ENCODE measurements around the gene TMED1. TPM values are rescaled to one million over a fixed set of nuclear protein-coding genes. Genes with fewer than 3 reads are reported as not detected.
A peak's percentile ranks its signal among the peaks of the same experiment; 100 is the strongest.

Gene TMED1
- total and polyA plus RNA-seq, 9 of the 15 experiments (the other 6 are each of a cell fraction or from before 2014, with no cell fraction given), result 0.86 to 30.2 (median 23.5) TPM

DNA sequence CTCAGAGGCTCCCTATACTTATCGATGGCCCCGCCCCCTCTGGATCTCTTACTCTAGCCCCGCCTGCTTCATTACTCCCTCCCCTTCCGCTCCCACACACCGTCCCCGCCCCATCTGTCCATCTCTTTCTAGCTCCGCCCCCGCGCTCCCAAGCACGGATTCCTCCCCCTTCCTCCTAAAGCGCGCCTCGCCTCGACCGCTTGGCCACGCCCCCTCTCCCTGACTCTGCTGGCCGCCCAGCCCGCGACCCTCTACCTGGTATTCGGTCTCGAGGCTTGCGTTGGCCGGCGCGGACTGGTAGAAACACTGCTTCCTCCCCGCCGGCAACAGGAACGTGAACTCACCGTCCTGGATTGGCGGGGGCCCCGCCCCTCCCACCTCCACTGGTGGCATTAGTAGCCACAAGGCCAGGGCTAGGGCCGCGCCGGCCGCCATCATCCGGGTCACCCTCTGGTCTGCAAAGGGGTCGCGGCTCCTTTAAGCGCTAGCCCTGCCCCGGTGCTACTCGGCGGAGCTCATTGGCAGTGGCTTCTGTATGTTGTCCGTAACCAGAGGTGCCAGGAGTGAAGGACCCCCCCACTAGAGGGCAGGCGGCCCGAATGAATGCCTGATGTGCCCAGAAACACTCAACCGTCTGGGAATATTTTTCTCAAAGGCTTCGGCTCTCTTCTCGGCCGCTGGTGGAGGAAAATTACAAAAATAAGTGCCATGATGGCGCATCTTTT, at the start of gene TMED1 (continued):
- TF ChIP-seq, protein P1, sequence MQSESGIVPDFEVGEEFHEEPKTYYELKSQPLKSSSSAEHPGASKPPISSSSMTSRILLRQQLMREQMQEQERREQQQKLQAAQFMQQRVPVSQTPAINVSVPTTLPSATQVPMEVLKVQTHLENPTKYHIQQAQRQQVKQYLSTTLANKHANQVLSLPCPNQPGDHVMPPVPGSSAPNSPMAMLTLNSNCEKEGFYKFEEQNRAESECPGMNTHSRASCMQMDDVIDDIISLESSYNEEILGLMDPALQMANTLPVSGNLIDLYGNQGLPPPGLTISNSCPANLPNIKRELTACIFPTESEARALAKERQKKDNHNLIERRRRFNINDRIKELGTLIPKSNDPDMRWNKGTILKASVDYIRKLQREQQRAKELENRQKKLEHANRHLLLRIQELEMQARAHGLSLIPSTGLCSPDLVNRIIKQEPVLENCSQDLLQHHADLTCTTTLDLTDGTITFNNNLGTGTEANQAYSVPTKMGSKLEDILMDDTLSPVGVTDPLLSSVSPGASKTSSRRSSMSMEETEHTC (IDR thresholded peaks at IDR 0.05), result no peak
- TF ChIP-seq ZNF695 (CRISPR knock-in tag; IDR thresholded peaks at IDR 0.05), result no peak
- TF ChIP-seq FOS (IDR thresholded peaks at IDR 0.05; ENCODE audit: extremely low read depth, insufficient read length), result peak; percentile 1
- TF ChIP-seq, protein P2, sequence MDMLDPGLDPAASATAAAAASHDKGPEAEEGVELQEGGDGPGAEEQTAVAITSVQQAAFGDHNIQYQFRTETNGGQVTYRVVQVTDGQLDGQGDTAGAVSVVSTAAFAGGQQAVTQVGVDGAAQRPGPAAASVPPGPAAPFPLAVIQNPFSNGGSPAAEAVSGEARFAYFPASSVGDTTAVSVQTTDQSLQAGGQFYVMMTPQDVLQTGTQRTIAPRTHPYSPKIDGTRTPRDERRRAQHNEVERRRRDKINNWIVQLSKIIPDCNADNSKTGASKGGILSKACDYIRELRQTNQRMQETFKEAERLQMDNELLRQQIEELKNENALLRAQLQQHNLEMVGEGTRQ (CRISPR knock-in tag; IDR thresholded peaks at IDR 0.05), result no peak
- TF ChIP-seq, protein P3, sequence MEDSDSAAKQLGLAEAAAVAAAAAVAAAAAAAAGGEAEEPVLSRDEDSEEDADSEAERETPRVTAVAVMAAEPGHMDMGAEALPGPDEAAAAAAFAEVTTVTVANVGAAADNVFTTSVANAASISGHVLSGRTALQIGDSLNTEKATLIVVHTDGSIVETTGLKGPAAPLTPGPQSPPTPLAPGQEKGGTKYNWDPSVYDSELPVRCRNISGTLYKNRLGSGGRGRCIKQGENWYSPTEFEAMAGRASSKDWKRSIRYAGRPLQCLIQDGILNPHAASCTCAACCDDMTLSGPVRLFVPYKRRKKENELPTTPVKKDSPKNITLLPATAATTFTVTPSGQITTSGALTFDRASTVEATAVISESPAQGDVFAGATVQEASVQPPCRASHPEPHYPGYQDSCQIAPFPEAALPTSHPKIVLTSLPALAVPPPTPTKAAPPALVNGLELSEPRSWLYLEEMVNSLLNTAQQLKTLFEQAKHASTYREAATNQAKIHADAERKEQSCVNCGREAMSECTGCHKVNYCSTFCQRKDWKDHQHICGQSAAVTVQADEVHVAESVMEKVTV (CRISPR knock-in tag; IDR thresholded peaks at IDR 0.05), result peak; percentile 41; the same call in 1 of the 2 replicates
- 0 out of 2 replicates have a peak, but pooled peaks have one; percentile 1 for TF ChIP-seq ZNF316 (IDR thresholded peaks at IDR 0.05)
- peak; percentile 97 for TF ChIP-seq HDGF (IDR thresholded peaks at IDR 0.05)
- TF ChIP-seq, protein P4, sequence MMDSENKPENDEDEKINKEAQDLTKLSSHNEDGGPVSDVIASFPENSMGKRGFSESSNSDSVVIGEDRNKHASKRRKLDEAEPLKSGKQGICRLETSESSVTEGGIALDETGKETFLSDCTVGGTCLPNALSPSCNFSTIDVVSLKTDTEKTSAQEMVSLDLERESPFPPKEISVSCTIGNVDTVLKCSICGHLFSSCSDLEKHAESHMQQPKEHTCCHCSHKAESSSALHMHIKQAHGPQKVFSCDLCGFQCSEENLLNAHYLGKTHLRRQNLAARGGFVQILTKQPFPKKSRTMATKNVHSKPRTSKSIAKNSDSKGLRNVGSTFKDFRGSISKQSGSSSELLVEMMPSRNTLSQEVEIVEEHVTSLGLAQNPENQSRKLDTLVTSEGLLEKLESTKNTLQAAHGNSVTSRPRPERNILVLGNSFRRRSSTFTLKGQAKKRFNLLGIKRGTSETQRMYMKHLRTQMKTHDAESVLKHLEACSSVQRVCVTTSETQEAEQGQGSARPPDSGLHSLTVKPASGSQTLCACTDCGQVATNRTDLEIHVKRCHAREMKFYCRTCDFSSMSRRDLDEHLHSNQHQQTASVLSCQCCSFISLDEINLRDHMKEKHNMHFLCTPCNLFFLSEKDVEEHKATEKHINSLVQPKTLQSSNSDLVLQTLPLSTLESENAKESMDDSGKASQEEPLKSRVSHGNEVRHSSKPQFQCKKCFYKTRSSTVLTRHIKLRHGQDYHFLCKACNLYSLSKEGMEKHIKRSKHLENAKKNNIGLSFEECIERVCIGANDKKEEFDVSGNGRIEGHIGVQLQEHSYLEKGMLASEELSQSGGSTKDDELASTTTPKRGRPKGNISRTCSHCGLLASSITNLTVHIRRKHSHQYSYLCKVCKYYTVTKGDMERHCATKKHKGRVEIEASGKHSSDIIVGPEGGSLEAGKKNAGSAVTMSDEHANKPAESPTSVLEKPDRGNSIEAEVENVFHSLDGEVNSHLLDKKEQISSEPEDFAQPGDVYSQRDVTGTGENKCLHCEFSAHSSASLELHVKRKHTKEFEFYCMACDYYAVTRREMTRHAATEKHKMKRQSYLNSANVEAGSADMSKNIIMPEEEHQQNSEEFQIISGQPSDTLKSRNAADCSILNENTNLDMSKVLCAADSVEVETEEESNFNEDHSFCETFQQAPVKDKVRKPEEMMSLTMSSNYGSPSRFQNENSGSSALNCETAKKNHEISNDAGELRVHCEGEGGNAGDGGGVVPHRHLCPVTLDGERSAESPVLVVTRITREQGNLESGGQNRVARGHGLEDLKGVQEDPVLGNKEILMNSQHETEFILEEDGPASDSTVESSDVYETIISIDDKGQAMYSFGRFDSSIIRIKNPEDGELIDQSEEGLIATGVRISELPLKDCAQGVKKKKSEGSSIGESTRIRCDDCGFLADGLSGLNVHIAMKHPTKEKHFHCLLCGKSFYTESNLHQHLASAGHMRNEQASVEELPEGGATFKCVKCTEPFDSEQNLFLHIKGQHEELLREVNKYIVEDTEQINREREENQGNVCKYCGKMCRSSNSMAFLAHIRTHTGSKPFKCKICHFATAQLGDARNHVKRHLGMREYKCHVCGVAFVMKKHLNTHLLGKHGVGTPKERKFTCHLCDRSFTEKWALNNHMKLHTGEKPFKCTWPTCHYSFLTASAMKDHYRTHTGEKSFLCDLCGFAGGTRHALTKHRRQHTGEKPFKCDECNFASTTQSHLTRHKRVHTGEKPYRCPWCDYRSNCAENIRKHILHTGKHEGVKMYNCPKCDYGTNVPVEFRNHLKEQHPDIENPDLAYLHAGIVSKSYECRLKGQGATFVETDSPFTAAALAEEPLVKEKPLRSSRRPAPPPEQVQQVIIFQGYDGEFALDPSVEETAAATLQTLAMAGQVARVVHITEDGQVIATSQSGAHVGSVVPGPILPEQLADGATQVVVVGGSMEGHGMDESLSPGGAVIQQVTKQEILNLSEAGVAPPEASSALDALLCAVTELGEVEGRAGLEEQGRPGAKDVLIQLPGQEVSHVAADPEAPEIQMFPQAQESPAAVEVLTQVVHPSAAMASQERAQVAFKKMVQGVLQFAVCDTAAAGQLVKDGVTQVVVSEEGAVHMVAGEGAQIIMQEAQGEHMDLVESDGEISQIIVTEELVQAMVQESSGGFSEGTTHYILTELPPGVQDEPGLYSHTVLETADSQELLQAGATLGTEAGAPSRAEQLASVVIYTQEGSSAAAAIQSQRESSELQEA (IDR thresholded peaks at IDR 0.05; ENCODE audit: low read depth), result no peak
- TF ChIP-seq BRCA1 (IDR thresholded peaks at IDR 0.05), result no peak
- TF ChIP-seq BRCA1 (CRISPR knock-in tag; IDR thresholded peaks at IDR 0.05), result no peak
- TF ChIP-seq PHB (CRISPR knock-in tag; IDR thresholded peaks at IDR 0.05), result no peak
- no peak for TF ChIP-seq PHF21A (IDR thresholded peaks at IDR 0.05; ENCODE audit: borderline replicate concordance, low read depth)
- TF ChIP-seq, protein P5, sequence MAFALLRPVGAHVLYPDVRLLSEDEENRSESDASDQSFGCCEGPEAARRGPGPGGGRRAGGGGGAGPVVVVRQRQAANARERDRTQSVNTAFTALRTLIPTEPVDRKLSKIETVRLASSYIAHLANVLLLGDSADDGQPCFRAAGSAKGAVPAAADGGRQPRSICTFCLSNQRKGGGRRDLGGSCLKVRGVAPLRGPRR (CRISPR knock-in tag; IDR thresholded peaks at IDR 0.05), result no peak
- TF ChIP-seq RFX5 (IDR thresholded peaks at IDR 0.05; ENCODE audit: low read depth, low read length), result no peak
- TF ChIP-seq, protein P6, sequence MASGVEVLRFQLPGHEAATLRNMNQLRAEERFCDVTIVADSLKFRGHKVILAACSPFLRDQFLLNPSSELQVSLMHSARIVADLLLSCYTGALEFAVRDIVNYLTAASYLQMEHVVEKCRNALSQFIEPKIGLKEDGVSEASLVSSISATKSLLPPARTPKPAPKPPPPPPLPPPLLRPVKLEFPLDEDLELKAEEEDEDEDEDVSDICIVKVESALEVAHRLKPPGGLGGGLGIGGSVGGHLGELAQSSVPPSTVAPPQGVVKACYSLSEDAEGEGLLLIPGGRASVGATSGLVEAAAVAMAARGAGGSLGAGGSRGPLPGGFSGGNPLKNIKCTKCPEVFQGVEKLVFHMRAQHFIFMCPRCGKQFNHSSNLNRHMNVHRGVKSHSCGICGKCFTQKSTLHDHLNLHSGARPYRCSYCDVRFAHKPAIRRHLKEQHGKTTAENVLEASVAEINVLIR (CRISPR knock-in tag; IDR thresholded peaks at IDR 0.05), result no peak

All from K562 (cell line).